ENCODE data around the gene NAA10.

NAA10 gene

GRCh38 chrX:153948847-153949805, 14.3 kb upstream of the NAA10 start:
- no peak for DNase-seq (ENCODE audit: low read depth)

- no peak for DNase-seq (ENCODE audit: low read depth)
These were observed 13.2 kb upstream of the NAA10 start for GRCh38 chrX:153948002-153948466.

GRCh38 chrX:153947009-153947769, 12.4 kb upstream of the NAA10 start:
- DNase-seq (ENCODE audit: low read depth), result peak; percentile 69

- no peak for DNase-seq (ENCODE audit: low read depth)
These were observed 11.4 kb upstream of the NAA10 start for GRCh38 chrX:153945956-153946943.

- no peak for DNase-seq (ENCODE audit: low read depth)
These were observed 9.9 kb upstream of the NAA10 start for GRCh38 chrX:153944800-153945150.

GRCh38 chrX:153944140-153944799, 9.4 kb upstream of the NAA10 start, which contains the start of gene RENBP:
TSS of gene RENBP (minus strand) at chrX:153944643. CDS start at chrX:153944610, 33 bp downstream.
- no peak for DNase-seq (ENCODE audit: low read depth)

GRCh38 chrX:153941336-153942252, 6.8 kb upstream of the NAA10 start:
- no peak for DNase-seq (ENCODE audit: low read depth)

- DNase-seq (ENCODE audit: low read depth), result no peak
These were observed 4.7 kb upstream of the NAA10 start for GRCh38 chrX:153939573-153939972.

GRCh38 chrX:153938226-153938786, 3.5 kb upstream of the NAA10 start:
- no peak for DNase-seq (ENCODE audit: low read depth)

GRCh38 chrX:153937056-153937455, 2.2 kb upstream of the NAA10 start:
- no peak for DNase-seq (ENCODE audit: low read depth)

GRCh38 chrX:153935326-153935851, 552 bp upstream of the NAA10 start:
- no peak for DNase-seq (ENCODE audit: low read depth)

- no peak for DNase-seq (ENCODE audit: low read depth)
These were observed 582 bp downstream of the NAA10 start for GRCh38 chrX:153934148-153934761.

- no peak for DNase-seq (ENCODE audit: low read depth)
These were observed 1.1 kb downstream of the NAA10 start for GRCh38 chrX:153933748-153934147.

- DNase-seq (ENCODE audit: low read depth), result no peak
These were observed 2.5 kb downstream of the NAA10 start for GRCh38 chrX:153932220-153932915.

GRCh38 chrX:153931748-153932147, 3.1 kb downstream of the NAA10 start:
- DNase-seq (ENCODE audit: low read depth), result no peak

GRCh38 chrX:153931151-153931550, 3.7 kb downstream of the NAA10 start:
- DNase-seq (ENCODE audit: low read depth), result no peak

- no peak for DNase-seq (ENCODE audit: low read depth)
These were observed 4.6 kb downstream of the NAA10 start for GRCh38 chrX:153930011-153930910.
